D721Med (cell line): ENCODE data around the gene NKX6-2.

ENCODE experiments used
- DNase-seq: peaks from one replicate; pipeline ENCODE4 v3.0.0; 2011; ENCODE audit warnings: low spot score; ENCODE audit not compliant: insufficient read length
- FAIRE-seq: peaks from 2 replicates; lab custom pipeline; 2011; peaks lifted over from hg19 to GRCh38; lab: Jason Lieb, UNC
- TF ChIP-seq, protein P1 (sequence below): IDR thresholded peaks from 2 replicates; pipeline ENCODE4 v1.5.1; 2012; ENCODE audit warnings: mild to moderate bottlenecking, control low read depth; ENCODE audit not compliant: insufficient read depth; ENCODE audit errors: missing control alignments

NKX6-2 gene

DNA sequence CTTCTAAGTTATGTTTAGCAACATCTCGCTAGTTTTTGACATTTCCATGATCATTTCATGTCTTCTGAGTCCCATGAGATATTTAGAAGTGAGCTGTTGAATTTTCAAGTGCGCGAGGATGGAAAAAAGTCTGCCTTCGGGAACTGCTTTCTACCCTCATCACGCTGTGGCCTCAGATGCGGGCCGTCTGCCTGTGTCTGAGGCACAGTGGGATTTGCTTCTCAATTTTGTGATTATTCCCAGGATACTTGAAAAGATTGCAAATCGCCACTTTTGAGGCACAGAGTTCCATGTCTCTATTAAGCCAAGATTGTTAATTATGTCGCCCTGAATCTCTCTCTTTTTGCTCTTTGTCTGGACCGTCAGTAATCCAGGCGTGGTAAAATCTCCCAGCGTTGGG is 30.8 kb upstream of the NKX6-2 start:
- FAIRE-seq = no peak
- DNase-seq = no peak
- TF ChIP-seq, protein P1, sequence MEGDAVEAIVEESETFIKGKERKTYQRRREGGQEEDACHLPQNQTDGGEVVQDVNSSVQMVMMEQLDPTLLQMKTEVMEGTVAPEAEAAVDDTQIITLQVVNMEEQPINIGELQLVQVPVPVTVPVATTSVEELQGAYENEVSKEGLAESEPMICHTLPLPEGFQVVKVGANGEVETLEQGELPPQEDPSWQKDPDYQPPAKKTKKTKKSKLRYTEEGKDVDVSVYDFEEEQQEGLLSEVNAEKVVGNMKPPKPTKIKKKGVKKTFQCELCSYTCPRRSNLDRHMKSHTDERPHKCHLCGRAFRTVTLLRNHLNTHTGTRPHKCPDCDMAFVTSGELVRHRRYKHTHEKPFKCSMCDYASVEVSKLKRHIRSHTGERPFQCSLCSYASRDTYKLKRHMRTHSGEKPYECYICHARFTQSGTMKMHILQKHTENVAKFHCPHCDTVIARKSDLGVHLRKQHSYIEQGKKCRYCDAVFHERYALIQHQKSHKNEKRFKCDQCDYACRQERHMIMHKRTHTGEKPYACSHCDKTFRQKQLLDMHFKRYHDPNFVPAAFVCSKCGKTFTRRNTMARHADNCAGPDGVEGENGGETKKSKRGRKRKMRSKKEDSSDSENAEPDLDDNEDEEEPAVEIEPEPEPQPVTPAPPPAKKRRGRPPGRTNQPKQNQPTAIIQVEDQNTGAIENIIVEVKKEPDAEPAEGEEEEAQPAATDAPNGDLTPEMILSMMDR = no peak

DNA sequence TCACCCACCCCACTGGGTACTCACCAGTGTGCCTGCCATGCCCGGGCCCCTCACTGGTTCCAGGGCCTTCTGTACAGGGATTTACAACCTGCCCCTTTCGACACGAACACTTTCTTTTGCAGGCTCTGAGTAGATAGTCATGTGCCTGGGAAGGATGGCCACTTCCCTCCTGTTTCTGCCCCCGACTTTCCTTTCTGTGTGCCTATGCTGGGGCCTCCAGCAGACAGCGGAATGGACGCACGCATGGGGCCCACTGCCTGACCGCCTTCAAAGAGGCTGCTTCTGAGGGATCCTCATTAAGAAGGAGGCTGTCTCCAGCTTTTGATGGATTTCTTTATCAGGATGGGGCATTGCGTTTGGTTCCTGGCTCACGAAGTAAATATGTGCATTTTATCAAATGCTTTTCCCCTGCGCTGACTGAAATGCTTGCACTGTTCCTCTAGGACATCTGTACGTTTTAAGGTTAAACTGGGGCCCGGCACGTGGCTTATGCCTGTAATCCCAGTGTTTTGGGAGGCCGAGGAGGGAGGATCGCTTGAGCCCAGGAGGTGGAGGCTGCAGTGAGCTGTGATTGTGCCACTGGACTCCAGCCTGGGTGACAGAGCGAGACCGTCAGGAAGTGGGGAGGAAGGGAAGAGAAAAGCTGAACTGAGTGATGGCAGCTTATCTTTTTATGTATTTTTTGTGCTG is 29.4 kb upstream of the NKX6-2 start:
- FAIRE-seq (no peak), DNase-seq (no peak)
- TF ChIP-seq, protein P1 = no peak

DNA sequence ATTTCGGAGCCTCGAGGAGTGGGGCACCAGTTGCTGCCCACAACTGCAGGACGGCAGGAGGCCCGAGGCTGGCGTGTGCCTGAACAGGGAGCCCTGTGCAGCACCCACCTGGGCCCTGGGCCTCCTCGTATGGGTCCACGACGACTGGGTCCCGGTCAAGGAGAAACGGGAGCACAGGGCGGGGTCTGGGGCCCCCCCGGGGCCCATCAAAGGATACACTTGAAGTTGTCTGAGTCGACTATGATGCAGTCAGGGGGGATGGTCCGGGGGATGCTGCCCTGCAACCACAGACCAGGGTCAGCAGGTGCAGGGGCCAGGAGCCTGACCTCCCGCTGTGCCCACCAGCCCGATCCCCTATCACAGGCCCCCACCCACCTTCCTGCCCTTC is 28.5 kb upstream of the NKX6-2 start:
- FAIRE-seq = no peak
- no peak for DNase-seq
- TF ChIP-seq, protein P1 = no peak

DNA sequence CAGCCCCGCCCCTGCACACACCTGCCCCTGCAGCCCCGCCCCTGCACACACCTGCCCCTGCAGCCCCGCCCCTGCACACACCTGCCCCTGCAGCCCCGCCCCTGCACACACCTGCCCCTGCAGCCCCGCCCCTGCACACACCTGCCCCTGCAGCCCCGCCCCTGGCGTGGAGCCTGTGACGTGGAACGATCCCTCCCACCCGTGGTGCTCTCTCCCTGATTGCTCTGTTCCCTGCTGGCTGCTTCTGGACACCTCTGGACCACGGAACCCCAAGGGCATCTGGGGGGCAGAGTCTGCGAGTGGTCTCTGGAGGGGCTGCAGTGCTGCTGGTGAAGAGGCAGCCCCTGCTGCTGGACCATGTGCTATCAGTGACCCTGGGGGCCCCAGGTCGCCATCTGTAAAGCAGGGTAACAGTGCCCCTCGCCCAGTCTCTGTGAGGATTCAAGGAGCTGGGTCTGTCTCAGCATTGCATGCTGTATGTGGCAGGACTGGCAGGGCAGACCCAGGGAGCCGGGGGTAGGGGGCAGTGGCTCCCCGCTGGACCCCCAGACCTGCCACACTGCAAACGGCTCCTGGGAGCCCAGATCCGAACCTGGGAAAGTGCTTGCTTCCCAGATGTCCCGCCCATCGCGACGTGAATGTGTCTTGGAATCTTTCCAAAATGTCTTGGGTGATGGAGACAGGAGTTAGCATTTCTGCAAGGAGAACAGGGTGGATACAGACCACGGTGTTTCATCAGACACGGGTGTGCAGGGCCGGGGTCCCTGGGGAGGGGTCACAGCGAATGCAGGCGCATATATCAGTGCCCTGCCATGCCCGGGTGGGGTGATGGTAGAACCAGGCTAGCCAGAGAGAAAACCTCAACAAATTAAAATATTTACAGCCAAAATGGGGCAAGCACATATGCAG is 27.9 kb upstream of the NKX6-2 start:
- DNase-seq (no peak), FAIRE-seq (no peak)
- TF ChIP-seq, protein P1 = no peak

DNA sequence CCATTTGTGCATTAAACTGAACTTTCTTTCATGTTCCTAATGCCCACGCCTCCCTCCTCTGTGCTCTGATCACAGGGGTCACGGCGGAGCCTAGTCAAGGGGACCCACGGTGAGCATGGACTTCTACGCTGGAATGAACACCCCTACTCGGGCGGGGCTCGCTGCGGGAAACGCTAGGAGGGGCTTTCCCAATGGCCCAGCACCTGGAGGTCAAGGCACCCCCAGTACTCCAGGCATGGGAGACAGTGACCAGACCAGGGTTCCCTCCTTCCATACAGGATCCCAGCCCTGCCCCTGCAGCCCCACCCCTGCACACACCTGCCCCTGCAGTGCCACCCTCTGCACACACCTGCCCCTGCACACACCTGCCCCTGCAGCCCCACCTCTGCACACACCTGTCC is 27.1 kb upstream of the NKX6-2 start:
- FAIRE-seq (no peak), DNase-seq (no peak)
- TF ChIP-seq, protein P1 = no peak

DNA sequence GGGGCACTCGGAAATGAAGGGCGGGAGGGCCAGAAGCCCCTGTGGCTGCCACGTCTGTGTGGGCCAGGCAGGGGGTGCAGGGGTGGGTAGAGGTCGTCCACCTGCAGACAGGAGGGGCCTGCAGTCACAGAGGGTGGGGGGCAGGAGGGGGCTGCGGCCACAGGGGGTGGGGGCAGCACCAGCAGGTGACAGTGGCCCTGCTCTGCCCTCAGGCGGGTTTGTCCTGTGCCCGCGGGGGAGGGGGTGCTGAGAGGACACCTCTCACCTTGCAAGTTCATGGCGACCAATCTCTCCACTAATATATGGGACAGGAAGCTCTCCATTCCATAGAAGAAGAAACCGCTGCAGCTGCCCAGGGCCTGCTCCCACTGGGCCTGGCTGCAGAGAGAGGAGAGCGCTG is 26.6 kb upstream of the NKX6-2 start:
- TF ChIP-seq, protein P1 = no peak
- no peak for DNase-seq
- no peak for FAIRE-seq
